ENCODE data around the gene C5orf46. TPM values are rescaled to one million over a fixed set of nuclear protein-coding genes. Genes with fewer than 3 reads are reported as not detected.
A peak's percentile ranks its signal among the peaks of the same experiment; 100 is the strongest.

Gene C5orf46
- total RNA-seq, 1 donor: not detected

DNA sequence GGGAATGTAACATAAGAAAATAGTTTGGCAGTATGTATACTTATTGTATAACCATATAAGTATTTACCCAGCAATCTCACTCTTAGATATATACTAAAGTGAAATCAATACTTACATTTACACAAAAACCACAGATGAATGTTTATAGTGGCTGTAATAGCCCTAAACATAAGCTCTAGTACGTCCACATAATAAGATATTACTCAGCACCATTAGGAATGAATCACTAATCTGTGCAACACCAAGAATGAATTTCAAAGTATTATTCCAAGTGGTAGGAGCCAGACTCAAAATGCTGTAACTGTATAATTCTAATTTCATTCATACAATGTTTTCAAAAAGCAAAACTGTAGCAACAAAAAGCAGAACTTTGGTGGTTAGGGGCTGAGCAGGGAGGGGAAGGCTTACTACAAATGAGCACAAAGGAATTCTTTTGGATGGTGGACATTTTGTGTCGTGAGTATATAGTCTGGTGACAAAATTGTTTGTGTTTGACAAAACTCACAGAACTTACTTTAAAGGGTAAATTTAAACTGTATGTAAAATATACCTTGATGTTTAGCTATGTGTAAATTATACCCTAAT is 11.9 kb upstream of the C5orf46 start:
- peak; percentile 59 for DNase-seq (ENCODE audit: insufficient read length, low spot score, missing footprints)

DNA sequence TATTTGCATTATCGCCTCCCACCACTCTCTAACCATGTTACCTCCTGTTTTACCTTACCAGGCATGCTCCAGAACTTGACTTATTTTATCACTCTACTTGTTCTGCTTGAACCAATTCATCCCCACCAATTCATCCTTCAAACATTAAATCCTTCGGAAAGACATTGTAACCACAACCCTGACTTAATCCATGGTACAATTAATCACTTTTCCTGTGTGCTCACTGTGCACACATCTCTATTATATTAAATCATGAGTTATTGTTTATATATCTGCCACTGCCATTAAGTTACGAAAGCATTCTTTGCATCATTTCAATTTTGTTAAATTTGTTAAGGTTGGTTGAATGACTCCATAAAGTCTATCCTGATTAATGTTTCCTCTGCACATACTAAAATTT is 7.4 kb upstream of the C5orf46 start:
- TF ChIP-seq, protein P1, sequence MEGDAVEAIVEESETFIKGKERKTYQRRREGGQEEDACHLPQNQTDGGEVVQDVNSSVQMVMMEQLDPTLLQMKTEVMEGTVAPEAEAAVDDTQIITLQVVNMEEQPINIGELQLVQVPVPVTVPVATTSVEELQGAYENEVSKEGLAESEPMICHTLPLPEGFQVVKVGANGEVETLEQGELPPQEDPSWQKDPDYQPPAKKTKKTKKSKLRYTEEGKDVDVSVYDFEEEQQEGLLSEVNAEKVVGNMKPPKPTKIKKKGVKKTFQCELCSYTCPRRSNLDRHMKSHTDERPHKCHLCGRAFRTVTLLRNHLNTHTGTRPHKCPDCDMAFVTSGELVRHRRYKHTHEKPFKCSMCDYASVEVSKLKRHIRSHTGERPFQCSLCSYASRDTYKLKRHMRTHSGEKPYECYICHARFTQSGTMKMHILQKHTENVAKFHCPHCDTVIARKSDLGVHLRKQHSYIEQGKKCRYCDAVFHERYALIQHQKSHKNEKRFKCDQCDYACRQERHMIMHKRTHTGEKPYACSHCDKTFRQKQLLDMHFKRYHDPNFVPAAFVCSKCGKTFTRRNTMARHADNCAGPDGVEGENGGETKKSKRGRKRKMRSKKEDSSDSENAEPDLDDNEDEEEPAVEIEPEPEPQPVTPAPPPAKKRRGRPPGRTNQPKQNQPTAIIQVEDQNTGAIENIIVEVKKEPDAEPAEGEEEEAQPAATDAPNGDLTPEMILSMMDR (IDR thresholded peaks at IDR 0.05; ENCODE audit: extremely low read depth, low read depth, low read length): no peak
- no peak overlapping the region for H3K4me2 ChIP-seq (ENCODE audit: insufficient read depth, low read length)
- no peak overlapping the region for H2AFZ ChIP-seq (ENCODE audit: low read length)
- H4K20me1 ChIP-seq (ENCODE audit: insufficient read depth, low read length): no peaks in the 10 kb centered on the region
- no peaks in the 10 kb centered on the region for H3K9me3 ChIP-seq (ENCODE audit: low read depth, low read length)
- H3K27me3 ChIP-seq (ENCODE audit: insufficient read depth, low read length): no peaks in the 10 kb centered on the region
- DNase-seq (ENCODE audit: insufficient read length, low spot score, missing footprints): no peak
- H3K4me3 ChIP-seq (ENCODE audit: insufficient read depth, low read length): no peak overlapping the region
- no peaks in the 10 kb centered on the region for H3K36me3 ChIP-seq (ENCODE audit: insufficient read depth, low read length)
- no peak overlapping the region for H3K27ac ChIP-seq (ENCODE audit: low read depth, low read length)
- no peaks in the 10 kb centered on the region for H3K79me2 ChIP-seq (ENCODE audit: insufficient read depth, low read length)
- H3K4me1 ChIP-seq (ENCODE audit: insufficient read depth, low read length): no peaks in the 10 kb centered on the region

More for the DNA sequence above, 11.9 kb upstream of the C5orf46 start:
- Histone ChIP-seq H3K4me3 (ENCODE audit: insufficient read depth, low read length) (no peak overlapping the region), H3K4me1 (ENCODE audit: insufficient read depth, low read length) (no peaks in the 10 kb centered on the region), H3K4me2 (ENCODE audit: insufficient read depth, low read length) (no peak overlapping the region), H3K36me3 (ENCODE audit: insufficient read depth, low read length) (no peaks in the 10 kb centered on the region), H3K9me3 (ENCODE audit: low read depth, low read length) (no peaks in the 10 kb centered on the region), H2AFZ (ENCODE audit: low read length) (no peak overlapping the region), H3K79me2 (ENCODE audit: insufficient read depth, low read length) (no peaks in the 10 kb centered on the region), H3K27ac (ENCODE audit: low read depth, low read length) (no peak overlapping the region), H4K20me1 (ENCODE audit: insufficient read depth, low read length) (no peaks in the 10 kb centered on the region), H3K27me3 (ENCODE audit: insufficient read depth, low read length) (no peaks in the 10 kb centered on the region)
- TF ChIP-seq, protein P1 (IDR thresholded peaks at IDR 0.05; ENCODE audit: extremely low read depth, low read depth, low read length): no peak

DNA sequence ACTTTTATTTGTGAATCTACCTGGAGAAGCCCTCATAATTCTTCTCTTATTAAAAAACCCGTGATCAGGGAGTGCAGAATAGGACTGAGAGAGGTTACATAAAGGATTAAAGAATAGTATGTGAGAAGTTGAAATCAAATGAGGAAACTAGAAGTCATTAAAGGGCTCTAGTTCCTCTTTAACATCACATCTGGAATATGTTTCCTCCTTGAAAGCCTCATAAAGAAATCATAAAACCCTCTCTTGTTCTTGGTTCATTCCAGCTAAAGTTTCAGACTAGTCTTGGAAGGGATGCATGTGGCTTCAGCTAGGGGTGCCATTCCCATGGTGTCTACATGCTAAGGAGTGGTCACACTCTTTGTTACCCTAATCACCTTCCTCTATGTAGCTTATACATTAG is 5.7 kb upstream of the C5orf46 start:
- Histone ChIP-seq H3K27ac (ENCODE audit: low read depth, low read length) (no peak overlapping the region), H3K4me1 (ENCODE audit: insufficient read depth, low read length) (no peaks in the 10 kb centered on the region), H4K20me1 (ENCODE audit: insufficient read depth, low read length) (no peaks in the 10 kb centered on the region), H3K9me3 (ENCODE audit: low read depth, low read length) (no peaks in the 10 kb centered on the region), H3K27me3 (ENCODE audit: insufficient read depth, low read length) (no peaks in the 10 kb centered on the region), H3K79me2 (ENCODE audit: insufficient read depth, low read length) (no peaks in the 10 kb centered on the region), H3K4me3 (ENCODE audit: insufficient read depth, low read length) (no peak overlapping the region), H3K36me3 (ENCODE audit: insufficient read depth, low read length) (no peaks in the 10 kb centered on the region), H3K4me2 (ENCODE audit: insufficient read depth, low read length) (no peak overlapping the region), H2AFZ (ENCODE audit: low read length) (no peak overlapping the region)
- DNase-seq (ENCODE audit: insufficient read length, low spot score, missing footprints): no peak
- TF ChIP-seq, protein P1 (IDR thresholded peaks at IDR 0.05; ENCODE audit: extremely low read depth, low read depth, low read length): no peak

- Histone ChIP-seq H3K4me2 (ENCODE audit: insufficient read depth, low read length) (no peak overlapping the region), H3K4me3 (ENCODE audit: insufficient read depth, low read length) (no peak overlapping the region), H3K36me3 (ENCODE audit: insufficient read depth, low read length) (no peaks in the 10 kb centered on the region), H3K9me3 (ENCODE audit: low read depth, low read length) (no peaks in the 10 kb centered on the region), H3K79me2 (ENCODE audit: insufficient read depth, low read length) (no peaks in the 10 kb centered on the region), H3K27ac (ENCODE audit: low read depth, low read length) (no peak overlapping the region), H3K4me1 (ENCODE audit: insufficient read depth, low read length) (no peaks in the 10 kb centered on the region), H2AFZ (ENCODE audit: low read length) (no peak overlapping the region), H4K20me1 (ENCODE audit: insufficient read depth, low read length) (no peaks in the 10 kb centered on the region), H3K27me3 (ENCODE audit: insufficient read depth, low read length) (no peaks in the 10 kb centered on the region)
- DNase-seq (ENCODE audit: insufficient read length, low spot score, missing footprints): no peak
- TF ChIP-seq, protein P1 (IDR thresholded peaks at IDR 0.05; ENCODE audit: extremely low read depth, low read depth, low read length): no peak
These were observed 5.1 kb upstream of the C5orf46 start for GRCh38 chr5:147911427-147911826.
